ENCODE results near the gene PFDN6. TPM values are rescaled to one million over a fixed set of nuclear protein-coding genes. Genes with fewer than 3 reads are reported as not detected.

Gene PFDN6
- total and polyA plus RNA-seq, 2 experiments from 2014 or later, result 56.1 to 62.2 TPM

- TF ChIP-seq, protein P1, sequence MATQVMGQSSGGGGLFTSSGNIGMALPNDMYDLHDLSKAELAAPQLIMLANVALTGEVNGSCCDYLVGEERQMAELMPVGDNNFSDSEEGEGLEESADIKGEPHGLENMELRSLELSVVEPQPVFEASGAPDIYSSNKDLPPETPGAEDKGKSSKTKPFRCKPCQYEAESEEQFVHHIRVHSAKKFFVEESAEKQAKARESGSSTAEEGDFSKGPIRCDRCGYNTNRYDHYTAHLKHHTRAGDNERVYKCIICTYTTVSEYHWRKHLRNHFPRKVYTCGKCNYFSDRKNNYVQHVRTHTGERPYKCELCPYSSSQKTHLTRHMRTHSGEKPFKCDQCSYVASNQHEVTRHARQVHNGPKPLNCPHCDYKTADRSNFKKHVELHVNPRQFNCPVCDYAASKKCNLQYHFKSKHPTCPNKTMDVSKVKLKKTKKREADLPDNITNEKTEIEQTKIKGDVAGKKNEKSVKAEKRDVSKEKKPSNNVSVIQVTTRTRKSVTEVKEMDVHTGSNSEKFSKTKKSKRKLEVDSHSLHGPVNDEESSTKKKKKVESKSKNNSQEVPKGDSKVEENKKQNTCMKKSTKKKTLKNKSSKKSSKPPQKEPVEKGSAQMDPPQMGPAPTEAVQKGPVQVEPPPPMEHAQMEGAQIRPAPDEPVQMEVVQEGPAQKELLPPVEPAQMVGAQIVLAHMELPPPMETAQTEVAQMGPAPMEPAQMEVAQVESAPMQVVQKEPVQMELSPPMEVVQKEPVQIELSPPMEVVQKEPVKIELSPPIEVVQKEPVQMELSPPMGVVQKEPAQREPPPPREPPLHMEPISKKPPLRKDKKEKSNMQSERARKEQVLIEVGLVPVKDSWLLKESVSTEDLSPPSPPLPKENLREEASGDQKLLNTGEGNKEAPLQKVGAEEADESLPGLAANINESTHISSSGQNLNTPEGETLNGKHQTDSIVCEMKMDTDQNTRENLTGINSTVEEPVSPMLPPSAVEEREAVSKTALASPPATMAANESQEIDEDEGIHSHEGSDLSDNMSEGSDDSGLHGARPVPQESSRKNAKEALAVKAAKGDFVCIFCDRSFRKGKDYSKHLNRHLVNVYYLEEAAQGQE (IDR thresholded peaks at IDR 0.05; ENCODE audit: unreplicated experiment), result no peak
- TF ChIP-seq CTCF (conservative IDR thresholded peaks at IDR 0.05; ENCODE audit: low read depth in 2 of 2) (no peak), EZH2phosphoT487 (IDR thresholded peaks at IDR 0.05; ENCODE audit: unreplicated experiment) (no peak), ZNF331 (CRISPR knock-in tag; IDR thresholded peaks at IDR 0.05; ENCODE audit: low read depth) (no peak), NANOG (IDR thresholded peaks at IDR 0.05; ENCODE audit: borderline replicate concordance) (no peak), ETS1 (IDR thresholded peaks at IDR 0.05) (no peak), POLR2AphosphoS5 (IDR thresholded peaks at IDR 0.05; ENCODE audit: low read depth) (no peak)
Observed at GRCh38 chr6:33339193-33339592, 49.8 kb downstream of the PFDN6 start (continued).

Small RNA genes within 50 kb of the gene (microRNA-seq; reads per million reads assigned to microRNA genes)
- not detected for gene MIR6834
- not detected for gene MIR6873

Other genes with a start within 250 kb of the PFDN6 start
- 6.6 and 6.9 TPM in 2 replicates for gene HLA-DPA1, start 216.0 kb upstream of the PFDN6 start, total RNA-seq (2014; rRNA removed; shearing (Covaris generic))
- 3.9 and 4.1 TPM in 2 replicates for gene HLA-DPA1, start 216.0 kb upstream of the PFDN6 start, polyA plus RNA-seq (2016; fragmentation: Nextera tagmentation; extraction: Ambion mirVana)
- 32.1 and 37.6 TPM in 2 replicates for gene HLA-DPB1, start 213.6 kb upstream of the PFDN6 start, total RNA-seq (2014; rRNA removed; shearing (Covaris generic))
- 19.8 and 22.0 TPM in 2 replicates for gene HLA-DPB1, start 213.6 kb upstream of the PFDN6 start, polyA plus RNA-seq (2016; fragmentation: Nextera tagmentation; extraction: Ambion mirVana)
- 1.3 and 2.7 TPM in 2 replicates for gene COL11A2, start 97.1 kb upstream of the PFDN6 start, total RNA-seq (2014; rRNA removed; shearing (Covaris generic))
- gene COL11A2, start 97.1 kb upstream of the PFDN6 start, polyA plus RNA-seq (2016; fragmentation: Nextera tagmentation; extraction: Ambion mirVana), result 1.6 and 2.2 TPM in 2 replicates
- gene RXRB, start 88.9 kb upstream of the PFDN6 start, total RNA-seq (2014; rRNA removed; shearing (Covaris generic)), result 11.3 and 11.6 TPM in 2 replicates
- 6.7 and 6.9 TPM in 2 replicates for gene RXRB, start 88.9 kb upstream of the PFDN6 start, polyA plus RNA-seq (2016; fragmentation: Nextera tagmentation; extraction: Ambion mirVana)
- gene SLC39A7, start 88.7 kb upstream of the PFDN6 start, total RNA-seq (2014; rRNA removed; shearing (Covaris generic)), result 75.9 and 79.9 TPM in 2 replicates
- 9.0 and 9.2 TPM in 2 replicates for gene SLC39A7, start 88.7 kb upstream of the PFDN6 start, polyA plus RNA-seq (2016; fragmentation: Nextera tagmentation; extraction: Ambion mirVana)
- 8.9 and 16.0 TPM in 2 replicates for gene HSD17B8, start 84.9 kb upstream of the PFDN6 start, total RNA-seq (2014; rRNA removed; shearing (Covaris generic))
- 4.3 and 5.6 TPM in 2 replicates for gene HSD17B8, start 84.9 kb upstream of the PFDN6 start, polyA plus RNA-seq (2016; fragmentation: Nextera tagmentation; extraction: Ambion mirVana)
- gene RING1, start 81.1 kb upstream of the PFDN6 start, total RNA-seq (2014; rRNA removed; shearing (Covaris generic)), result 8.0 and 16.0 TPM in 2 replicates
- gene RING1, start 81.1 kb upstream of the PFDN6 start, polyA plus RNA-seq (2016; fragmentation: Nextera tagmentation; extraction: Ambion mirVana), result 6.4 and 8.3 TPM in 2 replicates
- 25.0 and 31.1 TPM in 2 replicates for gene VPS52, start 17.7 kb upstream of the PFDN6 start, total RNA-seq (2014; rRNA removed; shearing (Covaris generic))
- gene VPS52, start 17.7 kb upstream of the PFDN6 start, polyA plus RNA-seq (2016; fragmentation: Nextera tagmentation; extraction: Ambion mirVana), result 20.6 and 27.9 TPM in 2 replicates
- gene RPS18, start 17.5 kb upstream of the PFDN6 start, total RNA-seq (2014; rRNA removed; shearing (Covaris generic)), result 2,133 and 2,664 TPM in 2 replicates
- gene RPS18, start 17.5 kb upstream of the PFDN6 start, polyA plus RNA-seq (2016; fragmentation: Nextera tagmentation; extraction: Ambion mirVana), result 4,776 and 5,223 TPM in 2 replicates
- gene B3GALT4, start 12.5 kb upstream of the PFDN6 start, total RNA-seq (2014; rRNA removed; shearing (Covaris generic)), result 1.0 and 2.3 TPM in 2 replicates
- 1.3 and 1.8 TPM in 2 replicates for gene B3GALT4, start 12.5 kb upstream of the PFDN6 start, polyA plus RNA-seq (2016; fragmentation: Nextera tagmentation; extraction: Ambion mirVana)
- gene WDR46, start 362 bp upstream of the PFDN6 start, total RNA-seq (2014; rRNA removed; shearing (Covaris generic)), result 104 and 106 TPM in 2 replicates
- 63.9 and 71.4 TPM in 2 replicates for gene WDR46, start 362 bp upstream of the PFDN6 start, polyA plus RNA-seq (2016; fragmentation: Nextera tagmentation; extraction: Ambion mirVana)
- gene RGL2, start 9.3 kb downstream of the PFDN6 start, total RNA-seq (2014; rRNA removed; shearing (Covaris generic)), result 44.9 and 52.2 TPM in 2 replicates
- 28.0 and 31.7 TPM in 2 replicates for gene RGL2, start 9.3 kb downstream of the PFDN6 start, polyA plus RNA-seq (2016; fragmentation: Nextera tagmentation; extraction: Ambion mirVana)
- 29.1 and 37.5 TPM in 2 replicates for gene TAPBP, start 24.5 kb downstream of the PFDN6 start, total RNA-seq (2014; rRNA removed; shearing (Covaris generic))
- 18.1 and 19.9 TPM in 2 replicates for gene TAPBP, start 24.5 kb downstream of the PFDN6 start, polyA plus RNA-seq (2016; fragmentation: Nextera tagmentation; extraction: Ambion mirVana)
- 7.7 and 8.8 TPM in 2 replicates for gene ZBTB22, start 28.1 kb downstream of the PFDN6 start, total RNA-seq (2014; rRNA removed; shearing (Covaris generic))
- 1.9 and 3.9 TPM in 2 replicates for gene ZBTB22, start 28.1 kb downstream of the PFDN6 start, polyA plus RNA-seq (2016; fragmentation: Nextera tagmentation; extraction: Ambion mirVana)
- gene DAXX, start 33.4 kb downstream of the PFDN6 start, total RNA-seq (2014; rRNA removed; shearing (Covaris generic)), result 73.2 and 107 TPM in 2 replicates
- gene DAXX, start 33.4 kb downstream of the PFDN6 start, polyA plus RNA-seq (2016; fragmentation: Nextera tagmentation; extraction: Ambion mirVana), result 67.4 and 71.0 TPM in 2 replicates
- 61.7 and 64.4 TPM in 2 replicates for gene KIFC1, start 102.2 kb downstream of the PFDN6 start, total RNA-seq (2014; rRNA removed; shearing (Covaris generic))
- 10.1 and 10.3 TPM in 2 replicates for gene KIFC1, start 102.2 kb downstream of the PFDN6 start, polyA plus RNA-seq (2016; fragmentation: Nextera tagmentation; extraction: Ambion mirVana)
- gene PHF1, start 121.4 kb downstream of the PFDN6 start, total RNA-seq (2014; rRNA removed; shearing (Covaris generic)), result 33.2 and 46.7 TPM in 2 replicates
- 29.4 and 31.4 TPM in 2 replicates for gene PHF1, start 121.4 kb downstream of the PFDN6 start, polyA plus RNA-seq (2016; fragmentation: Nextera tagmentation; extraction: Ambion mirVana)
- 193 and 207 TPM in 2 replicates for gene CUTA, start 128.5 kb downstream of the PFDN6 start, total RNA-seq (2014; rRNA removed; shearing (Covaris generic))
- 421 and 426 TPM in 2 replicates for gene CUTA, start 128.5 kb downstream of the PFDN6 start, polyA plus RNA-seq (2016; fragmentation: Nextera tagmentation; extraction: Ambion mirVana)
- gene SYNGAP1, start 130.5 kb downstream of the PFDN6 start, total RNA-seq (2014; rRNA removed; shearing (Covaris generic)), result 36.9 and 45.0 TPM in 2 replicates
- 12.9 and 13.9 TPM in 2 replicates for gene SYNGAP1, start 130.5 kb downstream of the PFDN6 start, polyA plus RNA-seq (2016; fragmentation: Nextera tagmentation; extraction: Ambion mirVana)
- 17.9 and 25.2 TPM in 2 replicates for gene ZBTB9, start 165.0 kb downstream of the PFDN6 start, total RNA-seq (2014; rRNA removed; shearing (Covaris generic))
- gene ZBTB9, start 165.0 kb downstream of the PFDN6 start, polyA plus RNA-seq (2016; fragmentation: Nextera tagmentation; extraction: Ambion mirVana), result 13.5 and 13.6 TPM in 2 replicates